Activated naive CD4-positive, alpha-beta T cell treated with anti-CD3 and anti-CD28 coated beads, Interleukin-2, amount 10 ng/mL, durations not matched to agents 7 days and 5 days (primary cell): Measurements from ENCODE around the gene DDX27.

Source experiments
- CTCF ChIA-PET: fragments of 350-600 bp; sonication (Branson Sonifier 250); formaldehyde crosslinking; loops from one replicate; lab custom pipeline; 2021; ENCODE audit warnings: antibody characterized with exemption; lab: Charles Lee
- DNase-seq: peaks from one replicate; pipeline ENCODE4 v3.0.0-alpha.2; 2020
- H3K27ac Mint-ChIP-seq: one replicate; pipeline ENCODE4 v1.8.0; 2021; ENCODE audit warnings: mild to moderate bottlenecking, moderate library complexity, mixed read lengths
- H3K27me3 Mint-ChIP-seq: one replicate; pipeline ENCODE4 v1.8.0; 2021; ENCODE audit warnings: mild to moderate bottlenecking, mixed read lengths
- H3K36me3 Mint-ChIP-seq: one replicate; pipeline ENCODE4 v1.8.0; 2021; ENCODE audit warnings: mixed read lengths
- H3K4me1 Mint-ChIP-seq: one replicate; pipeline ENCODE4 v1.8.0; 2021; ENCODE audit warnings: mixed read lengths
- H3K4me3 Mint-ChIP-seq: one replicate; pipeline ENCODE4 v1.8.0; 2021; ENCODE audit warnings: mild to moderate bottlenecking, moderate library complexity, mixed read lengths
- H3K9me3 Mint-ChIP-seq: one replicate; pipeline ENCODE4 v1.8.0; 2021; ENCODE audit warnings: mixed read lengths

Gene DDX27

GRCh38 chr20:49245921-49246740, 26.9 kb downstream of the DDX27 start:
- peak; percentile 32 for DNase-seq
- CTCF ChIA-PET: interaction anchor here (0.6 to 2.2 kb wide), 8 partner anchors 9 to 108 kb away, joined by 3 to 15 read pairs (median 4); partner anchors contain the start of gene DDX27
- no peaks in the 10 kb centered on the region for H3K27me3 Mint-ChIP-seq
- peaks cover 59% of the 10 kb centered on the region for H3K36me3 Mint-ChIP-seq
- peak overlapping the region; percentile 55 for H3K27ac Mint-ChIP-seq
- H3K4me3 Mint-ChIP-seq: no peak overlapping the region
- H3K9me3 Mint-ChIP-seq: no peaks in the 10 kb centered on the region
- H3K4me1 Mint-ChIP-seq: peaks cover 2% of the 10 kb centered on the region

GRCh38 chr20:49247169-49247723, 28.0 kb downstream of the DDX27 start:
- Mint-ChIP-seq H3K27me3 (no peaks in the 10 kb centered on the region), H3K36me3 (peaks cover 55% of the 10 kb centered on the region), H3K4me1 (peaks cover 2% of the 10 kb centered on the region), H3K9me3 (no peaks in the 10 kb centered on the region), H3K27ac (peak overlapping the region; percentile 22), H3K4me3 (no peak overlapping the region)
- CTCF ChIA-PET: interaction anchor here (1.5 to 2.2 kb wide), 2 partner anchors 73 to 76 kb away, joined by 3 to 15 read pairs; no protein-coding TSS in a partner anchor
- no peak for DNase-seq

- CTCF ChIA-PET: interaction anchor here (0.7 kb wide), 1 partner anchor 122 kb away, joined by 3 read pairs; no protein-coding TSS in a partner anchor
- Mint-ChIP-seq H3K9me3 (no peaks in the 10 kb centered on the region), H3K27ac (peak overlapping the region; percentile 22), H3K27me3 (no peaks in the 10 kb centered on the region), H3K4me1 (peaks cover 2% of the 10 kb centered on the region), H3K4me3 (no peak overlapping the region), H3K36me3 (peaks cover 56% of the 10 kb centered on the region)
- DNase-seq: no peak
Observed at GRCh38 chr20:49247792-49248191, 28.6 kb downstream of the DDX27 start.

GRCh38 chr20:49248301-49248700, 29.1 kb downstream of the DDX27 start:
- H3K27ac Mint-ChIP-seq: no peak overlapping the region
- H3K27me3 Mint-ChIP-seq: no peaks in the 10 kb centered on the region
- H3K4me3 Mint-ChIP-seq: no peak overlapping the region
- H3K9me3 Mint-ChIP-seq: no peaks in the 10 kb centered on the region
- H3K36me3 Mint-ChIP-seq: peaks cover 59% of the 10 kb centered on the region
- CTCF ChIA-PET: interaction anchor here (0.7 kb wide), 1 partner anchor 121 kb away, joined by 3 read pairs; no protein-coding TSS in a partner anchor
- H3K4me1 Mint-ChIP-seq: peaks cover 2% of the 10 kb centered on the region
- no peak for DNase-seq

GRCh38 chr20:49248879-49249665, 29.9 kb downstream of the DDX27 start:
- CTCF ChIA-PET: interaction anchor here (1.4 to 1.7 kb wide), 2 partner anchors 72 to 75 kb away, joined by 4 to 5 read pairs; no protein-coding TSS in a partner anchor
- H3K9me3 Mint-ChIP-seq: no peaks in the 10 kb centered on the region
- peaks cover 2% of the 10 kb centered on the region for H3K4me1 Mint-ChIP-seq
- H3K27me3 Mint-ChIP-seq: no peaks in the 10 kb centered on the region
- peaks cover 59% of the 10 kb centered on the region for H3K36me3 Mint-ChIP-seq
- no peak overlapping the region for H3K27ac Mint-ChIP-seq
- no peak overlapping the region for H3K4me3 Mint-ChIP-seq
- DNase-seq: no peak

GRCh38 chr20:49252556-49253350, 33.5 kb downstream of the DDX27 start:
- H3K27me3 Mint-ChIP-seq: no peaks in the 10 kb centered on the region
- H3K4me1 Mint-ChIP-seq: no peaks in the 10 kb centered on the region
- no peak overlapping the region for H3K4me3 Mint-ChIP-seq
- H3K36me3 Mint-ChIP-seq: peaks cover 71% of the 10 kb centered on the region
- H3K9me3 Mint-ChIP-seq: no peaks in the 10 kb centered on the region
- peak overlapping the region; percentile 53 for H3K27ac Mint-ChIP-seq
- no peak for DNase-seq
- CTCF ChIA-PET: interaction anchor here (0.5 to 2.1 kb wide), 4 partner anchors 9 to 64 kb away, joined by 3 to 6 read pairs (median 3); no protein-coding TSS in a partner anchor

- Mint-ChIP-seq H3K9me3 (no peaks in the 10 kb centered on the region), H3K27ac (no peak overlapping the region), H3K27me3 (no peaks in the 10 kb centered on the region), H3K4me3 (no peak overlapping the region), H3K4me1 (peaks cover 2% of the 10 kb centered on the region), H3K36me3 (peaks cover 73% of the 10 kb centered on the region)
- CTCF ChIA-PET: no interaction called here
- no peak for DNase-seq
Observed at GRCh38 chr20:49256261-49256660, 37.0 kb downstream of the DDX27 start.

GRCh38 chr20:49259284-49259683, 40.1 kb downstream of the DDX27 start:
- H3K9me3 Mint-ChIP-seq: no peaks in the 10 kb centered on the region
- peaks cover 2% of the 10 kb centered on the region for H3K4me1 Mint-ChIP-seq
- no peak for DNase-seq
- no peak overlapping the region for H3K27ac Mint-ChIP-seq
- peaks cover 75% of the 10 kb centered on the region for H3K36me3 Mint-ChIP-seq
- H3K4me3 Mint-ChIP-seq: no peak overlapping the region
- CTCF ChIA-PET: interaction anchor here (1.0 kb wide), 1 partner anchor 64 kb away, joined by 3 read pairs; no protein-coding TSS in a partner anchor
- H3K27me3 Mint-ChIP-seq: no peaks in the 10 kb centered on the region

- Mint-ChIP-seq H3K9me3 (no peaks in the 10 kb centered on the region), H3K27me3 (no peaks in the 10 kb centered on the region), H3K36me3 (peaks cover 76% of the 10 kb centered on the region), H3K27ac (no peak overlapping the region), H3K4me3 (no peak overlapping the region), H3K4me1 (peaks cover 2% of the 10 kb centered on the region)
- CTCF ChIA-PET: interaction anchor here (1.0 kb wide), 1 partner anchor 64 kb away, joined by 3 read pairs; no protein-coding TSS in a partner anchor
- no peak for DNase-seq
Observed at GRCh38 chr20:49259799-49260198, 40.6 kb downstream of the DDX27 start.

- no peak overlapping the region for H3K4me3 Mint-ChIP-seq
Observed at GRCh38 chr20:49260218-49260617, 41.0 kb downstream of the DDX27 start.

GRCh38 chr20:49261173-49261572, 42.0 kb downstream of the DDX27 start:
- no peak for DNase-seq
- Mint-ChIP-seq H3K27ac (no peak overlapping the region), H3K9me3 (no peaks in the 10 kb centered on the region), H3K27me3 (no peaks in the 10 kb centered on the region), H3K36me3 (peaks cover 76% of the 10 kb centered on the region), H3K4me1 (peaks cover 7% of the 10 kb centered on the region), H3K4me3 (no peak overlapping the region)
- CTCF ChIA-PET: interaction anchor here (0.9 kb wide), 1 partner anchor 24 kb away, joined by 3 read pairs; no protein-coding TSS in a partner anchor

More at GRCh38 chr20:49260218-49260617, 41.0 kb downstream of the DDX27 start:
- Mint-ChIP-seq H3K27me3 (no peaks in the 10 kb centered on the region), H3K9me3 (no peaks in the 10 kb centered on the region), H3K4me1 (peaks cover 2% of the 10 kb centered on the region), H3K27ac (no peak overlapping the region), H3K36me3 (peaks cover 79% of the 10 kb centered on the region)
- DNase-seq: no peak
- CTCF ChIA-PET: interaction anchor here (1.0 kb wide), 1 partner anchor 63 kb away, joined by 3 read pairs; no protein-coding TSS in a partner anchor

- H3K4me3 Mint-ChIP-seq: no peak overlapping the region
- H3K36me3 Mint-ChIP-seq: peaks cover 71% of the 10 kb centered on the region
- H3K27ac Mint-ChIP-seq: no peak overlapping the region
- peaks cover 18% of the 10 kb centered on the region for H3K4me1 Mint-ChIP-seq
- CTCF ChIA-PET: no interaction called here
- no peaks in the 10 kb centered on the region for H3K27me3 Mint-ChIP-seq
- H3K9me3 Mint-ChIP-seq: no peaks in the 10 kb centered on the region
- no peak for DNase-seq
Observed at GRCh38 chr20:49262444-49262843, 43.2 kb downstream of the DDX27 start.

GRCh38 chr20:49267327-49267726, 48.1 kb downstream of the DDX27 start:
- Mint-ChIP-seq H3K9me3 (peaks cover 7% of the 10 kb centered on the region), H3K27ac (peak overlapping the region; percentile 83), H3K36me3 (peaks cover 80% of the 10 kb centered on the region), H3K4me1 (peaks cover 58% of the 10 kb centered on the region), H3K27me3 (no peaks in the 10 kb centered on the region), H3K4me3 (peak overlapping the region; percentile 57)
- no peak for DNase-seq
- CTCF ChIA-PET: interaction anchor here (0.8 to 1.4 kb wide), 2 partner anchors 50 to 56 kb away, joined by 4 to 5 read pairs; no protein-coding TSS in a partner anchor
